GM19240 (cell line): Measurements from ENCODE around the gene ANP32A.
"Not testable (repeated sequence)": the region's sequence is repeated elsewhere in the genome, so short reads cannot be mapped to it uniquely, and the experiment has no call there.

ENCODE experiments used
- DNase-seq: peaks from one replicate; pipeline ENCODE4 v3.0.0; 2011; ENCODE audit warnings: low spot score; ENCODE audit not compliant: insufficient read length

The ANP32A gene

GRCh38 chr15:68820295-68821189, at the start of gene ANP32A:
Gene ANP32A, minus strand, starts transcription at chr15:68820895. Its CDS starts 144 bp downstream, at chr15:68820751.
- DNase-seq, result peak; percentile 90

DNA sequence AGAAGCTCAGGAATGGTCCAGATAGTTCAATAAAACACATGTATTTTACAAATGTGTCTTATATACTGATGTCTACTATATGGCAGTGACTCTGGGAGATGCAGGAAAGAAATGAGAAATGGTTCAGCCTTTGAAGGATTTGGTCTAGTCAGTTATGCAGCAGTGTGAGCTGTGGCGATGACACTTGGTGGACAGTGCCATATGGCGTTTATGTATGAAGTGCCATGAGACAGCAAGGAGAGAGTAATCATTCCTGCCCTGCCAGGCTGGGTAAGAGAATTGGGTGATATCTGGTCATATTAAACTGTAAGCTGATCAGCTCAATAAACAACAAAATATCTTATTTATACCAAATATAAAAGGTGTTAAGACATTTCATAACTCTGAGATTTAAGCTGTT, 47.6 kb upstream of the ANP32A start:
- DNase-seq, result no peak

DNA sequence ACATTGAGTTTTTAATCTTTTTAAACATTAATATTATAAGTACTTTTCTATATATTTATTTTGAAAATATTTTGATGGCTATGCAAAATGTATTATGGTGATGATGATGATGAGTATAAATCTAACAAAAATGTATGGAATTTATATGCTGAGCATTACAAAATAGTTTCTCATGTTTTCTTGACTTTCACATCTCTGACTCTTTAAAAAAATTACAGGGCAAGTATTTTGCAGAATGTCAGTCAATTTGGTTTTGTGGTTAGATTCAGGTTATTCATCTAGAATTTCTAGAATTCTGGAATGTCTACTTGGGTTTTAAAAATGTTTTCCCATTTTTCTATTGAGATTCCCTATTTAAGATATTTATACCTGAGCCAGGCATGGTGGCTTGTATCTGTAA, 41.7 kb upstream of the ANP32A start:
- no peak for DNase-seq

GRCh38 chr15:68858666-68859065, 38.0 kb upstream of the ANP32A start:
- DNase-seq, result not testable (repeated sequence)

DNA sequence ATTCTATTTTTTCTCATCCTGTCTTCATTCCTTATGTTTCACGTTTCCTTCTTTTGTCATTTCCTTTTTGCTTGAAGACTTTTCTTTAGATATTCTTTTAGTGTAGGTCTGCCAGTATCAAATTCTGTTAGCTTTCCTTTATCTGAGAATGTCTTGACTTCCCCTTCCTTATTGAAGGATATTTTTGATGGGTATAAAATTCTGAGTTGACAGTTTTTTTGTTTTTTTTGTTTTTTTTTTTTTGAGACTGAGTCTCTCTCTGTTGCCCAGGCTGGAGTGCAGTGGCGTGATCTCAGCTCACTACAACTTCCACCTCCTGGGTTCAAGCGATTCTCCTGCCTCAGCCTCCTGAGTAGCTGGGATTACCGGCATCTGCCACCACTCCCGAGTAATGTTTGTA, 36.7 kb upstream of the ANP32A start:
- DNase-seq, result not testable (repeated sequence)

- DNase-seq, result no peak
Observed at GRCh38 chr15:68852461-68852860, 31.8 kb upstream of the ANP32A start.

DNA sequence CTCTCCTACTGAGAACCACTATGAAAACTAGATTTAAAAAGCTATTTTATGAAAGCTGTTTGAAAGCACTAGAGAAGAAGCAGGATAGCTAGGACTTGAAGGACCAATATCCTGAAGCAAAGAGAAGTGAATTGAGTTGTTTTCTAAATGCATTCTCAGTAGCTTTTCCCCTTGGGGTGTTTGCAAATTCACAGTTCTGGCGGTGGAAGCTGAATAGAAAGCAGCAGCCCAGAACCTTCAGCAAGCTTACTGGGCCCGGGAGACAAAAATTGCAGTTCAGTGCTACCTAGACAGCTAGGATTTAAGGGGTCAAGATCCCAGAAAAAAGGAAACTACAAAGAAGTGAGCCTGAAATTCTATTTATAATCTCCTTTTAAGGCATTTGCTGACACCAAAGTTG, 31.3 kb upstream of the ANP32A start:
- no peak for DNase-seq

DNA sequence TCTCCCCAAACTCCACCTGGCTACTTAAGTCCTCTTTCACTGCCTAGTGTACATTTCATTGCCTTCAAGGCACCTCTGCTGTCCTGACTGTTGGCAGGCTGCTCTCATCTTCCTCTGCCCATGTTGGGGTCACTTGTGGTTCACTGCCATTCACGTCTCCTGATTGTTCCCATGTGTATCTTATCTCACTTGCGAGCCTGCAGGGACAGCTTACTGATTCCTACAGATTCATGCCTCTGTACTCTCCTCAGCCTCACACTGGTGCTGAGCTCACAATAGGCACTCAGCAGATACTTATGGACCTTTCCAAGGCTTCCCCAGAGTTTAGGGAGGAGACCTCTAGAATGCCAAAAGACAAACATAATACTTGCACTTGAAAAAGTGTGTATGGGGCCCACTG, 28.8 kb upstream of the ANP32A start:
- no peak for DNase-seq

- DNase-seq, result no peak
Observed at GRCh38 chr15:68846851-68847439, 26.2 kb upstream of the ANP32A start.

DNA sequence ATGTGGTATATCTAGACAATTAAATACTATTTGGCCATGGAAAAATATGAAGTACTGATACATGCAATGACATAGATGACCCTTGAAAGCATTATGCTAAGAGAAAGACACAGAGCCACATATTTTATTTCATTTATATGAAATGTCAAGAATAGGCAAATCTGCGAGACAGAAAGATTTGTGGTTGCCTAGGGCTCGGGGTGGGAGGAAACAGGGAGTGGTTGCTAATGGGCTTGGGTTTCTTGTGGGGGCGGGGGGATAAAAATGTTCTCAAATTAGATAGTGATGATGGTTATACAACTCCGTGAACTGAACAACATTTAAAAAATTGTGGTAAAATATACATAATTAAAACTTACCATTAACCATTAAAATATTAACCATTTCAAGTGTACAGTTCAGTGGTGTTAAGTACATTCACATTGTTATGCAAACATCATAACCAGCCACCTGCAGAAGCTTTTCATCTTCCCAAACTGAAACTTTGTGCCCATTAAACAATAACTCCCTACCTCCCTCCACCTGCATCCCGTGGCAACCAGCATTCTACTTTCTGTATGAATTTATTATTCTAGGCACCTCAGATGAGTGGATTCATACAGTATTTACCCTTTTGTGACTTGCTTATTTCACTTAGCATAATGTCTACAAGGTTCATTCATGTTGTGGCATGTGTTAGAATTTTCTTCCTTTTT, 24.3 kb upstream of the ANP32A start:
- DNase-seq, result no peak

DNA sequence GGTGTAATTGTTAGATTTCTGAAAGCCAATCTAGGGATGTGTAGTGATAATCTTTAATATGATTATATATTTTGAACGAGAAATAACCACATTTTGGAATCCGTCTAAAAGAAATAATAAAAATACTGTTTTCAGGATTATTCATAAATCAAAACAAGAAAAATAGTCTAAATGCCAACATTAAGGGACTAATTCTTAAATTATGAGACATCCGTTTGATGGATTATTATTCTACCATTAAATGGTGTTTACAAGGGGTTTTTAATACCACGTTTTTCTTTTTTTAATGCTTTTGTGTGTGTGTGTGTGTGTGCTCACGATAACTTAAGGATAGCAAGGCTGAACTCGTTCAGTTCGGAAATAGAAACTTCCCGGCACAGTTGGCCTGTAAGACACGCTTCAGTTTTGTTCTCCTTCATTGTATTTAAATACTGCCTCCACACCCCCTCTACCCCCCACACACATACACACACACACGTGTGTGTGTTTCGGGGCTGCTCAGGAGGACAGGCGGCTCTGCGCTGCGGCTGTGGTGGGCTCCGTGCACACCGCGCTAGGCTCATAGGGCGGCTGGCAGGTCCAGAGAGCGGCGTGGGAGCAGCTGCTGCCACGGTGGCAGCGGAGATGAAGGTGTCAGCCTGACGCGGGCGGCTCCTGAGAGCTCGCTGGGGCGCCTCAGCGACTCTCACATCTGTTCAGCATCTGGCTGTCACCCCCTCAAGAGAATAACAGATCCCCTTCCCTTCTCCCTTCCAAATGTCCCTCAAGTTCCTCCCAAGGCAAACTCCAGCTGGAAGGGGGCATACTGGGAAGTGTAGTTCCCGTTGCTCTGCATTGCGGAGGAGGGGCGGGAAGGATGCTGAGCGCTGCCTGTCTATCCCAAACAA, 23.0 kb upstream of the ANP32A start:
- DNase-seq, result no peak

GRCh38 chr15:68842958-68843357, 22.3 kb upstream of the ANP32A start:
- no peak for DNase-seq

DNA sequence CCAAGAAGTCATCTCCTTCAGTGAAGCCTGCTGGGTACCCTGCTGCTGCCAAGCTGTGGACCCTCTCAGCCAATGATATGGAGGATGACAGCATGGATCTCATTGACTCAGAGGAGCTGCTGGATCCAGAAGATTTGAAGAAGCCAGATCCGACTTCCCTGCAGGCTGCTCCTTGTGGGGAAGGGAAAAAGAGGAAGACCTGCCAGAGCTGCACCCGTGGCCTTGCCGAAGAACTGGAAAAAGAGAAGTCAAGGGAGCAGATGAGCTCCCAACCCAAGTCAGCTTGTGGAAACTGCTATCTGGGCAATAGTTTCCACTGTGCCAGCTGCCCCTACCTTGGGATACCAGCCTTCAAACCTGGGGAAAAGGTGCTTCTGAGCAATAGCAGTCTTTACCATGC, 13.7 kb upstream of the ANP32A start:
- DNase-seq, result no peak

- no peak for DNase-seq
Observed at GRCh38 chr15:68833700-68834331, 13.1 kb upstream of the ANP32A start.

- no peak for DNase-seq
Observed at GRCh38 chr15:68830141-68830785, 9.6 kb upstream of the ANP32A start.

DNA sequence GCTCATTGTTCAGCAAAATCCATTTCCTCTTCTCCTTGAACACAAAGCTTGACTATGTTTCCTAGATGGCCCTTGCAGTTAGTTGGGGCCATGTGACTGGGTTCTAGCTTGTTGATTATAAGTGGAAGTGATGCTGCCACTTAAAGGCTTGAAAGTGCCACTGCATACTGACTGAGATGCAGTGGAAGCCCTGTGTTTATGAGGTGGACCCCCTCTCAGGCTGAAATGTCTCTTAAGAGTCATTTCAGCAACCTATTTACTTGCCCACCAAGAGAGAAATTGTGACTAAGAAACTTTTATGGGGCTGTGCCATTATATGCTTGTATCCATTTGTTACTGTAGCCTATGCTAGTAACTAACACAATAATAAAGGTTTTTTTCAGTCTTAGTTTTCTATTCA, 8.4 kb upstream of the ANP32A start:
- DNase-seq, result no peak

GRCh38 chr15:68823561-68823960, 2.9 kb upstream of the ANP32A start:
- no peak for DNase-seq

DNA sequence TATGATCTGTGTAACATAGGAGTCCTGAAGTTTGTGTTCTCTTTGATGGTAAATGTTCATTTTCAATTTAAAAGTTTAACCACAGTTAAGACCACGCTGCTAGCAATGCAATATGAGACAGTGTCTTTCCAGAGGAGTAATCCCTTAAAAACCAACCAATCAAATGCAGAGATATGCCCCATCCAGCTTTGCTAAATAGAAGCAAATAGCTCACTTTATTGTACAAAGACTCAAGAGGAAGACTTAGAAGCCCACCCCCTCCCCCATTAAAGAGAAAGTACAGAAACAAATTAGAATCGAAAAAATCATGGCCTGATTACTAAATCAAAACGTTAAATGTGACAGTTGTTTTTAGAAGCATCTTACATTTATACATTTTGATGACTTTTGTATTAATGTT, 2.1 kb upstream of the ANP32A start:
- no peak for DNase-seq

- DNase-seq, result no peak
Observed at GRCh38 chr15:68821841-68822381, 1.2 kb upstream of the ANP32A start.
